Epidermal melanocyte (primary cell): ENCODE results near the gene FGF4.

Experiments
- DNase-seq: peaks from one replicate; pipeline ENCODE4 v3.0.0; 2011; ENCODE audit warnings: low spot score; ENCODE audit not compliant: insufficient read length

FGF4 gene

DNA sequence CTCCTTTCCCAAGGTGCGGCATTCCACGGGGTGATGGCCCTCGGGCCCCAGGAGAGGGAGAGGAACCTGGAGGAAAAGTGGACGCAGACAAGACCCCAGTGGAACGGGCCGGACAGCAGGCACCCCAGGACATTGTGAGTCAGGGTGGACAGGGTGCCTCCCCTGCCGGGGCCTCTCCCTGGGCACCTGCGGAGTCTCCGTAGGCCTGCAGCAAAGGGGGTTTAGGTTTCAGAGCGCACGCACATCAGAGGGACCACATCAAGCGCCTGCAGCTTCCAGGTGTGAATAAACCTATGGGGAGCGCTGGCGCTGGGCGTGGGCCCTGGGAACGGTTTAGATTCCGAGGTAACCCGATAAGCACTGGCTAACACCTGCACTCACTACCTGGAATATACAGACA lies 48.7 kb downstream of the FGF4 start:
- no peak for DNase-seq

DNA sequence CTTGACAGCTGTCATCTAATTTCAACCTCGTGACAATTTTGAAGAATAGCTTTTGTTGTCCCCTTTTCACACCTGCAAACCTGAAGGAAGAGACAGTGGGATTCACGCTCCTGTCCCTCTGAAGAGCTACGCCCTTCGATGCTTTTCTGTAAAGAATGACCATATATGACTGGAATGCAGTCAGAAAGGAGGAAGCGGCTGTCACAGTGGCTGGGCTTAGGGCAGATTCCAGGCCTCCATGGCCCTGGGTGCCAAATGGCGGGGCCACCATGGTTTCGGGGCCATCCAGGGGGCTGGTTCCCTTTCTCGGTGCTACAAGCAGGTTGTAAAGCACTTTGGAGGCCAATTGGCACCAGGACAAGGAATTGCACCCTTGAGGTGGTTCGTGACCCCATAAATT lies 49.1 kb downstream of the FGF4 start:
- no peak for DNase-seq

- DNase-seq, result no peak
Measured at GRCh38 chr11:69721745-69722144, 53.4 kb downstream of the FGF4 start.

DNA sequence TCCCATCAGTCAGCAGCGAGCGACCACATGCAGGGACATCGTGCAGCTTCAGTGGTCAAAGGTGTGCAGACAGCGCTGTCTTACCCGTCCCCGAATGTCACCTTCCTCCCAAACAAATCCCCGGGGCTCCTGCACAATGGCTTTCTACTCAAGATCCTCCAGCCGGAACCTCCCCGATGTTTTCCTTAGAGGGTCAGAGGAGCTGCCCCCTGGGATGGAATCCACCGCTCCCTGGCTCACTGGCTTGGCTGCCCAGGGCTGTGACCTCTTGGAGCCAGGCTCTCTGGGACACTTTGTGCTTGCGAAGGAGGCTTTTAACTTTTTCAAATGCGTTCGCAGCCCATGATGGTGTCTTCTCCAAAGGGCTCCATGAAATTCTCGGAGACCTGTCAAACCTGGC lies 54.0 kb downstream of the FGF4 start:
- no peak for DNase-seq
